ENCODE results near the gene RAP1GAP2.
"Not testable (repeated sequence)": the region's sequence is repeated elsewhere in the genome, so short reads cannot be mapped to it uniquely, and the experiment has no call there.

Gene RAP1GAP2

DNA sequence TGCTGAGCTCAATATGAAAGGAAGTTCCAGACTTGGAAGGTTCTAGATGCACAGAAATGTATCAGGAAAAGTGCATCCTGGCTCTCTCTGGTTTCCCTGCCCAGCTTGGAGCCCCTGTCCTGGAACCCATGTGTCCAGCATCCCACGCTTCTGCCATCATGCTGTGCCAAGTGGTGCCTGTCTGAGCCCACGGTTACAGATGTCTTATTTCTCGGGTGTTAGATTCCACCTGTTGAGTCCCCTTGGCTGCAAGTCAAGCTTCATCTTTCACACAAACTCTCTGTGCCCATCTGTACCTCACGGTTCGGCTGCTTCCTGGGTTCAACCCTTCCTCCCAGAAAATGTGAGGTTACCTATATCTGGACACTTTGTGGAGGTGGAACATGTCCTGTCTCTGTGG is 244.6 kb downstream of the RAP1GAP2 start:
- no peak overlapping the region for H3K27ac ChIP-seq
- no peak overlapping the region for H3K4me3 ChIP-seq
- no peak for DNase-seq (ENCODE audit: low spot score)
- TF ChIP-seq, protein P1, sequence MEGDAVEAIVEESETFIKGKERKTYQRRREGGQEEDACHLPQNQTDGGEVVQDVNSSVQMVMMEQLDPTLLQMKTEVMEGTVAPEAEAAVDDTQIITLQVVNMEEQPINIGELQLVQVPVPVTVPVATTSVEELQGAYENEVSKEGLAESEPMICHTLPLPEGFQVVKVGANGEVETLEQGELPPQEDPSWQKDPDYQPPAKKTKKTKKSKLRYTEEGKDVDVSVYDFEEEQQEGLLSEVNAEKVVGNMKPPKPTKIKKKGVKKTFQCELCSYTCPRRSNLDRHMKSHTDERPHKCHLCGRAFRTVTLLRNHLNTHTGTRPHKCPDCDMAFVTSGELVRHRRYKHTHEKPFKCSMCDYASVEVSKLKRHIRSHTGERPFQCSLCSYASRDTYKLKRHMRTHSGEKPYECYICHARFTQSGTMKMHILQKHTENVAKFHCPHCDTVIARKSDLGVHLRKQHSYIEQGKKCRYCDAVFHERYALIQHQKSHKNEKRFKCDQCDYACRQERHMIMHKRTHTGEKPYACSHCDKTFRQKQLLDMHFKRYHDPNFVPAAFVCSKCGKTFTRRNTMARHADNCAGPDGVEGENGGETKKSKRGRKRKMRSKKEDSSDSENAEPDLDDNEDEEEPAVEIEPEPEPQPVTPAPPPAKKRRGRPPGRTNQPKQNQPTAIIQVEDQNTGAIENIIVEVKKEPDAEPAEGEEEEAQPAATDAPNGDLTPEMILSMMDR (IDR thresholded peaks at IDR 0.05), result no peak

DNA sequence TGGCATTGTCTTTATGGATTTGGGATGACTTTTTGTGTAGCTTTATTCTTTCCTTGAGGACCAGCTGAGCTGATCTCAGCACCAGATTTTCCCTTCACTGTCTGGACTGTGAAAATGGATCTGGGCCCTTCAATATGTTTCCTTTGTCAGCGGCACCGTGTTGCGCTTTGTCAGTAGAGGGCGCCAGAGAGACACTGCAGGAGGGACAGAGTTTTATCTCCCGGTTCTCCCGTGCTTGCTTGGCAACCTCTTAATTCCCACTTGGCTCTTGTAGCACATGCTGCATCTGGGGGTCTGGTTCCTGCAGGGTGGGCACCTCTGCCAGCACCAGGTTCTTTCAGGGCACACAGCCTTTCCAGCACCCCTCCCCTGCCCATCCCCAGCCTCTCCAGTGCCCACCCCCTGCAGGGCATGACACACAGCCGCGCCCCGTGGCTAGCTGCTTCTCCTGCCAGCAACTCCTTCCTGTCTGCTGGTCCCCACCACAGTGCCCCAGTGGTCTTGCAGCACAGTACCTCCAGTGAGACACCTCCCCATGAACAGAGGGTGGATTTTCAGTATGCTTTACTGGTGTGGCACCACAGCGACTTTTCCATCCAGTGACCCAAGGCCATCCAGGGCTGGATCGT is 247.6 kb downstream of the RAP1GAP2 start:
- TF ChIP-seq, protein P1 (IDR thresholded peaks at IDR 0.05), result no peak
- peak; percentile 63 for DNase-seq (ENCODE audit: low spot score)
- no peak overlapping the region for H3K27ac ChIP-seq
- H3K4me3 ChIP-seq, result no peak overlapping the region

DNA sequence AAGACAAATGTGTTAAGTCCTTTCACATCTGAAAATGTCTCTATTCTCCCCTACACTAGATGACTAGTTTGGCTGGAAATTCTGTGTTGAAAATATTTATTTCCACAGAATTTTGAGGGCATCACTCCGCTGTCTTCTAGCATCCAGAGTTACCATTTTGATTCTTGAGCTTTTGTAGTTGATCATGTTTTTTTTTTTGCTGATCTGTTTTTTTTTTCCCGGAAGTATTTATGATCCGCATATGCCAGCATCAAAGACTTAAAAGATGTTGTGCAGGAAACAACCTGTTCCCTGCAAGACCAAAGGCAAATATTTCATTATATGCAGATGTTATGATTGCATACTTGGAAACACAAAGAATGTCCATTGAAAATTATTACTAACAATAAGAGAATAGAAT is 250.5 kb downstream of the RAP1GAP2 start:
- no peak for DNase-seq (ENCODE audit: low spot score)
- H3K27ac ChIP-seq, result no peak overlapping the region
- H3K4me3 ChIP-seq, result no peak overlapping the region
- TF ChIP-seq, protein P1 (IDR thresholded peaks at IDR 0.05), result no peak

DNA sequence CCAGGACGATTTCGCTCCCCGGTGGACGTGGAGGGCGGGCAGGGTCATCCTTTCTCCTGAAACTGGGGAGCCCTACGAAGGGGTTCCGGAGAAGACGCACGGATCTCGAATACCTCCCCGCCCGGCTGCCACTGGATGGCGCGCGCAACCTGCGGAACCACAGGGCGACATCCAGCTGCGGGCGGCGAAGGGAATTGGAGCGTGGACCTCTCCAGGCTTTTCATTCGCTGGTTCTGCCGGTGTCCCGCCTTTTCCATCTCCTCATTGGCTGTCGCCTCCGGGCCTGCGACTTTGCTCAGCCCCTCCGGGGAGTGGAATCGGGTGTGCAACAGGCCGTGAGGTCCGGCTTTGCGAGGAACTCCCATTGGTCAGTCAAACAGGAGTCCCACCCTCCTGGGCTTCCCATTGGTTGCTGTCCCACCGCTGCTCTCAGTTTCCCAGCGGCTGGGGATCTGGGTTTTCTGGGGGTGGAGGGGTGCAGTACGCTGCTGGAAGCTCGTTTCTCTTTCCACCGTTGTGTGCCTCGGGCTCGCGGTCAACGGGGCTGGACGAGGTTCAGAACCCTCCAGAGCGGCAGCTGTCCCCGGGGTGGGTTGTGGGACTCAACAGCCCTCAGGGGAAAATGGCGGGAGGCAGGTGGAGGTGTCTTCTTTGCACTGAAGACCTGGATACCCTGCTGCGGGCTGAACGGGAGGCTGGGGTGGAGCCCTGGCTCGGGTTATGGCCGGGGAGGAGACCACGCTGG is 252.7 kb downstream of the RAP1GAP2 start:
- Histone ChIP-seq H3K27ac (peak overlapping the region in 1 of 2 donors; percentile 56), H3K4me3 (peak overlapping the region; percentile 73)
- TF ChIP-seq, protein P1 (IDR thresholded peaks at IDR 0.05), result peak; percentile 51
- DNase-seq (ENCODE audit: low spot score), result peak; percentile 98

DNA sequence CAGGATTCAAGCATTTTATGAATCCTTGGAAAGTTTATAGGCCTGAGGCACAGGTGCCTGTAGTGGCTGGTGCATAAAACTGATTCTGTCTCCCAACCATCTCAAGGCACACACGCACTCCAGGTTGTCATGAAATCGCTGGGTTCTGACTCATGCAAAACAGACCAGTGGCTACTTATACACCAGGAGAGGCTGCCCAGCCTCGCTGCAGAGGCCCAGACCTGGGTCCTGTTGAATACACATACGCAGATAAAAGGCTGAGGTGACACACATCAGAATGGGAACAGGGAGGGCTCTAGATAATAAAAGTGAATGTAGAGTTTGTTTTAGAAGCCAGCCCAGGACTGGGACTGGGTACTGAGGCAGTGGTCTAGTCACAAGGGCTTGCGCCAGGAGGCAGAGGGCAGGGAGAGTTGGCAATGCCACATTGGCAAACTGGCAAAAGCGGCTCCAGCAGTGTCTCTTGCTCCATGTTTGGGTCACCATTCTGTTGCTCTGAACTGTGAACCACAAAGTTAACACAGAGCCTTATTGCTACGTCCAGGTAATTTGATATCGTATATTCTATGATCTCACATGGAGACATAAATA is 253.6 kb downstream of the RAP1GAP2 start:
- Histone ChIP-seq H3K27ac (no peak overlapping the region), H3K4me3 (peak overlapping the region; percentile 73)
- peak; percentile 41 for DNase-seq (ENCODE audit: low spot score)
- TF ChIP-seq, protein P1 (IDR thresholded peaks at IDR 0.05), result no peak

DNA sequence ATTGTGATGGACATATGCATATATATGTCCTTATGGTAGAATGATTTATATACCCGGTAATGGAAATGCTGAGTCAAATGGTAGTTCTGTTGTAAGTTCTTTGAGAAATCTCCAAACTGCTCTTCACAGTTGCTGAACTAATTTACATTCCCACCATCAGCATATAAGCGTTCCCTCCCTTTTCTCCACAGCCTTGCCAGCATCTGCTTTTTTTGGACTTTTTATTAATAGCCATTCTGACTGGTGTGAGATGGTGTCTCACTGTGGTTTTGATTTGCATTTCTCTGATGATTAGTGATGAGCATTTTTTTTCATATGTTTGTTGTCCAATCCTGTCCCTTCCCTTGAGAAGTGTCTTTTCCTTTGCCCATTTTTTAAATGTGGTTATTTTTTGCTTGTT is 258.6 kb downstream of the RAP1GAP2 start:
- H3K4me3 ChIP-seq; DNase-seq (ENCODE audit: low spot score); H3K27ac ChIP-seq: not testable (repeated sequence)

DNA sequence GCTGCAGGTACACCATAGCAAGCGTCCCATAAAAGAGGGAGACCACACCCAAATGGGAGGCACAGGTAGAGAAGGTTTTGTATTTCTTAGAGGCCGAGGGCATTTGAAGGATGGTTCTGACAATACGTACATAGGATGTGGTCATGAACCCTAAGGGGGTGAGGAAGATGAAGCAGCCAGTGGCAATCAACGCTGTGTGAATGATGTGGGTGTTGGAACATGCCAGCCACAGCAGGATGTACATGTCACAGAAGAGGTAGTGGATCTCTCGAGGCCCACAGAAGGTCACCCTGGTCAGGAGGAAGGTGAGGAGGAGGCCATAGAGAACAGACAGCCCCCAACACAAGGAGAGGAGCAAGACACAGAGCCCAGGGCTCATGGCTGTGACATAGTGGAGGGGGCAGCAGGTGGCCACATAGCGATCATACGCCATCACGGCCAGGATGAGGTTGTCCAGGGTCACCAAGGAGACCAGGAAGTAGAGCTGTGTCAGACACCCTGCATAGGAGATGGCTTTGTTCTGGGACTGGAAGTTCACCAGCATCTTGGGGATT is 266.7 kb downstream of the RAP1GAP2 start:
- not testable (repeated sequence) for H3K4me3 ChIP-seq; H3K27ac ChIP-seq; DNase-seq (ENCODE audit: low spot score)

DNA sequence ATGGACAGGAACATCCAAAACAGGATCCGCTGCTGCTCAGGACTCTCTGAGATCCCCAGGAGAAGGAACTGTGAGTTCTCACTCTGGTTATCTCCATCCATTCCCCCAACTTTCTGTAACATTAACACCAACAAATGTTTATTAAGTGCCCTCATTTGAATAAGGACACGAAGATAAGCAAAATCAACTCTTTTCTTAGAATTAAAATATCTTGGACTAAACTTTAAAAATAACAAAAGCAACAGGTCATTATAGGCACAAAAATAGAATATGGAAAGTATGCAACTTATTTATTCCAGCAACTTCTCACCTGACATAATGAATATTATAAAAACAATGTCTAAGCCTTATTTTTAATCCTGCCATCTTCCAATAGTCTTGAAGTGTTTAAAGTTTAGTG is 267.3 kb downstream of the RAP1GAP2 start, which contains the start of gene OR1D5:
Gene OR1D5 (minus strand): TSS at position 101 of the 400 bp plus-strand sequence. CDS start 0 bp downstream, at position 101.
- H3K4me3 ChIP-seq; DNase-seq (ENCODE audit: low spot score); H3K27ac ChIP-seq: not testable (repeated sequence)

DNA sequence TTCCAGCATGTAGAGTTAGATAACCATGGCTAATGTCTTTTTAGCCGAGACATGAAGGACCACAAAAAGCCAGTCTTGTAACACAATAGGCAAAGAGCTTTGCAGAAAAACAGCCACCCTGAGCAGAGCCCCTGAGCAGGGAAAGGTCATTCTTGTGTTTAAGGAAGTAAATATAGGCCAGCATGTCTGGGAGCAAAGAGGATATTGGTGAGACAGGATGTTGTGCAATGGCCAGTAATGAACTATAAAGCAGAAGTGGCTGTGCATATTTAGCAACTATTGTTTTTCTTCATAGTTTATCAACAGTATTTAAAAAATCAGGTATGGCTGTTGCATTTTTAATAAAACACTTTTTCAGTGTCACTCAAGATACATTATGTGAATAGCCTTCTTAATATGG is 269.0 kb downstream of the RAP1GAP2 start:
- not testable (repeated sequence) for H3K4me3 ChIP-seq; H3K27ac ChIP-seq; DNase-seq (ENCODE audit: low spot score)

DNA sequence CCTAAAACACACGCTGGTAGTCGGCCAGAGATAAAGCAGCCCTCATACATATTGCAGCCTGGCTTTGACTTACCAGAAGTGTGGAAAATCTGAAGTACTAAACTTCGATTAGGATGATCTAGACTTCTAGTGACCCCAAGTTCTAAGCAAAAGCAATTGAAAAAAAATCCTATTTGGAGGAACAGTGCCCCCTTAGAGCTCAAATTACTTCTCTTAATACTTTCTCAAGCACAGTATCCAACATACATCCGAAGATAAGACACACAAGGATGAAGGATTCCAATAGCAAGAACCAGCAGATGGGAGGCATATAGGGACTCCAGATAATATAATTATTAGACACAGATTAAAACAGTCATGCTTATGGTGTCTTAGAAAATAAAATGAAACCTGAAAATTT is 277.6 kb downstream of the RAP1GAP2 start:
- H3K27ac ChIP-seq, result not testable (repeated sequence)

More for the DNA sequence above, 277.6 kb downstream of the RAP1GAP2 start:
- H3K4me3 ChIP-seq; DNase-seq (ENCODE audit: low spot score): not testable (repeated sequence)

Measured in coronary artery (tissue), 2 donors.